CD4-positive, alpha-beta T cell treated with Interleukin-2 at 100 ng/mL for 4 hours (primary cell): ENCODE measurements around the gene PTBP2.
"Not testable (repeated sequence)": the region's sequence is repeated elsewhere in the genome, so short reads cannot be mapped to it uniquely, and the experiment has no call there.

Experiments used
- DNase-seq: peaks from one replicate; pipeline ENCODE4 v3.0.0-alpha.2; 2020; ENCODE audit warnings: low spot score

Gene PTBP2

DNA sequence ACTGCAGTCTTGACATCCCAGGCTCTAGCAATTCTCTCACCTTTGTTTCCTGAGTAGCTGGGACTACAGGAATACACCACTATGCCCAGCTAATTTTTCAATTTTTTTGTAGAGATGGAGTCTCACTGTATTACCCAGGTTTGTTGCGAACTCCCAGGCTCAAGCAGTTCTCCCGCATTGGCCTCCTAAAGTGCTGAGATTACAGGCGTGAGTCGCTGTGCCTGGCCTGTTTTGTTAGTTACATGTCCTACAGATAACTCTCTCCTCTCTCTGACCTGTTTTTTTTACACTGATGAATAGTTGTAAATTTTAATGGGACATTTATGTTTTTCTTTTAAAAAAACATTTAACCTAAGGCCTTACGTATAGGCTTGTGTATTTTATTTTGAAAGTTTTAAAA, 19.8 kb downstream of the PTBP2 start:
- no peak for DNase-seq

DNA sequence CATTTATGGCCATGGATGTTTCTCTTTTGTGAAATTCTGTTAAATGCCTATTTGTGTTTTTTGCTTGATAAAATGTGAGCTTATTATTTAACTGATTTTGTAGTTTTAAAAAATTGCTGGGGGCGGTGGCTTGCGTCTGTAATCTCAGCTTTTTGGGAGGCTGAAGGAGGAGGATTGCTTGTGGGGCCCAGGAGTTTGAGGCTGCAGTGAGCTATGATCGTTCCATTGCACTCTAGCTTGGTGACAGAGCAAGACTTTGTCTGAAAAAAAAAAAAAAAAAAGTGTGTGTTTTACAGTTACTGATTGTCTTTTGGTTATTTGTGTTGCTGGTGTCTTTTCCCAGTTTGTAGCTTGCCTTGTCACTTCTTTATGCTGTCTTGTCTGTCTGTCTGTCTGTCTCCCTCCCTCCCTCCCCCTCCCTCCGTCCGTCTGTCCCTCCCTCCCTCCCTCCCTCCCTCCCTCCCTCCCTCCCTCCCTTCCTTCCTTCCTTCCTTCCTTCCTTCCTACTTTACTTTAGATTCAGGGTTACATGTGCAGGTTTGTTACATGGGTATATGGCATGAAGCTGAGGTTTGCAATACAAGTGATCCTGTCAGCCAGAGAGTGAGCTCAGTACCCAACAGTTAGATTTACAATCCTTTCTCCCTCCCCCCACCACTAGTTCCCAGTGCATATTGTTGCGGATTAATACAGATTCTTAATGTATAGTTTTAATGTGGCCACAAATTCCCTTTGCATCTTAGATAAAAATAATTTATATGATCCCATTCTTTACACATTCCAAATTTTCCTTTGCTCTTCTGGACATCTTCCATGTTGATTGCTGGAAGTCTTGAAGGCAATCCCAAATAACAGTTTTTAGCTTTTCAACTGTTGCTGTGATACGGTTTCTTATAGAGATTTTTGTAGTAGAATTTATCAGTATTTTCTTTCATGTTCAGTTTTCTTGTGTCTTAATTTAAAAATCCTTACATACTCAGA, 25.1 kb downstream of the PTBP2 start:
- no peak for DNase-seq

DNA sequence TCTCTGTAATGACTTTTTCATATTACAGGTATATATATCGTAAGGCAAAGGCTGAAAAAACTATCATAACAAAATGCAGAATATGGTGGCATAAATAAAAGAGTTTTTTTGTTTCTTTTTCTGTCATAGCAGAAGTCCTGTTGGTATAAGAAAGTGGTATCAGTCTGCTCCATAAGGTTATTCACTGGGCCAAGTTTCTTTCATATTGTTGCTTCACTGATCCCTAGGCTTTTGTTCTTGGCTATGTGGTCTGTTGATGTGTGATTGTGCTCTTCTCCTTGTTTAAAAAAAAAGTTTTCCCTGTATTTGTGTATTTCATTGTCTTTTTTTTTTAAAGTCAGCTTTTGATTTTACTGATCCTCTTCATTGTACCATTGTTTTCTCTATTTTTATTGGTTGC, 26.0 kb downstream of the PTBP2 start:
- DNase-seq = no peak

DNA sequence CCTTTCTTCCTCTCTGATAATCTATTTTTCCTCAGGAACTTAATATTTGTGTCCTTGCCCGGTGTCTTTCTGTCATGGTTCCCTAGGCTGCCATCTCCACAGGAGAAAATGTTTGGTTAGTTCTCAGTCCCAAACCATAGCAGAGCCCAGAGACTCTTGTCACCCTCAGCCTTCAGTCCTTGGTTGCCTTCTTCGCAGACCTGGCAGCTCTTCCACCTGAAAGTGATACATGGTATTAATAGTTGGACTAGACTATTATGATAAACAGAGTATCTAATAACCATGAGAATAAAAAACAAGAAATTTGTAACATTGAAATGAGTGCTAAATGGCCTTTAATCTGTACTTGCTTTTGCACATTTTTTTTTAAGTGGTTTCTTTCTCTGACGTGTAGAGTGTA, 26.5 kb downstream of the PTBP2 start:
- DNase-seq = no peak

DNA sequence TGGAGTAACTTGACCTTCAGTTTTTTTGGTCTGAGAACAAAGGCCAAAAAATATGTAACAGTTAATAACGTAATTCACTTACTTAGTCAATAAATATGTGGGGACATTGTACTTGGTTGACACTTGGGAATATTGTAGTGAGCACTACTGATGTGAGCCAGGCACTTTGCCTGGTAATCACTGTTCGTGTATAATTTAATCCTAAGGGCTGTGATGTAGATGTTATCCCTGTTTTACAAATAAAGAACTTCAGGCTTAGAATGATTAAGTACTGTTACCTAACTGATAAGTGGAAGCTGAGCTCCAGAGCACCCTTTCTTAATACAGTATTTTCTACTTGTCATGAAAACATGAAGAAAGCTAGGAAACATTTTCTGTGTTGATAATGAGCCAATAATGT, 28.0 kb downstream of the PTBP2 start:
- DNase-seq = no peak

DNA sequence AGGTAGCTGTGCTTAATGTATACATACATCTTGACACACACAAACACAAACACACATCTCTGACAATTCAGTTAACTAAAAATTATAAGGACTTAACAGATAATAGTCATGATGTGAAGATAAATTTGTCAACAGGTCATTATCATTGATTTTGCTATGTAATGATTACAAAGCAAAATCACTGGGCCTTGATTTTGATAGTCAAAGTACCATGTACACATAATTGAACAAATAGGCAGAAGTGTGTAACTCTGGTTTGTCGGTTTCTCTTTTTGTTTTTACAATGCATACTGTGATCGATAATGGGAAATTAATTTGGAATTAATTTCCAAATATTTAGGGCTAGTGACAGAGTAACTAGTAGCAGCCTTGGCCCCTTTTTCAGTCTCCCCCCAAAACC, 30.8 kb downstream of the PTBP2 start:
- DNase-seq = no peak

DNA sequence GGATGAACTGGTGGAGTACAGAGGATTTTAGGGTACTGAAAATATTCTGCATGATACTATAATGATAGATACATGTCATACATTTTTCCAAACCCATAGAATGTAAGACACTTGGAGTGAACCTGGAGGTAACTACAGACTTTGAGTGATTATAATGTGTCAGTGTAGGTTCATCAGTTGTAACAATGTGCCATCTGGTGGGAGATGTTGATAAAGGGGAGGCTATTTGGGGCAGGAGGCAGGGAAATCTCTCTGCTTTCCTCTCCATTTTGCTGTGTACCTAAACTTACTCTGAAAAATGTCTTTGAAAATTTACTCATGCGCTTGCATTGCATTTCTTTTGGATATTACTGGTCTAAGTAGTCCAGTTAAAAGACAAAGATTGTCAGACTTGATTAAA, 35.2 kb downstream of the PTBP2 start:
- DNase-seq = no peak

DNA sequence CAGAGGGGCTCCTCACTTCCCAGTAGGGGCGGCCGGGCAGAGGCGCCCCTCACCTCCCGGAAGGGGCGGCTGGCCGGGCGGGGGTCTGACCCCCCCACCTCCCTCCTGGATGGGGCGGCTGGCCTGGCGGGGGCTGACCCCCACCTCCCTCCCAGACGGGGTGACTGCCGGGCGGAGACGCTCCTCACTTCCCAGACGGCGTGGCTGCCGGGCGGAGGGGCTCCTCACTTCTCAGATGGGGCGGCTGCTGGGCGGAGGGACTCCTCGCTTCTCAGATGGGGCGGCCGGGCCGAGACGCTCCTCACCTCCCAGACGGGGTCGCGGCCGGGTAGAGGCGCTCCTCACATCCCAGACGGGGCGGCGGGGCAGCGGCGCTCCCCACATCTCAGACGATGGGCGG, 41.0 kb downstream of the PTBP2 start:
- DNase-seq = not testable (repeated sequence)

DNA sequence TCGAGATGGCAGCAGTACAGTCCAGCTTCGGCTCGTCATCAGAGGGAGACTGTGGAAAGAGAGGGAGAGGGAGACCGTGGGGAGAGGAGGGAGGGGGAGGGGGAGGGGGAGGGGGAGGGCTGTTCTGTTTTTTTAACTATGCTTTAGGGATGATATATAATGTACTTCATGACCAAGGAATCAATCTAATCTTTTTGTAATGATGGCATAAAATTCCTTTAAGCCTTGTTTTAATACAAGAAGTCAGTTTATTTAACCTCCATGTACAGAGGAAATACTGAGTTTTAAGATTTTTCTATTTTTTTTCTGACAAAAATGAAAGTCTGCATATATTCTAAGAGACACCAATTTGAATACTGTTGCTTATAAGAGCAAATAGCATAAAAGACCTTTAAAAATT, 41.9 kb downstream of the PTBP2 start:
- no peak for DNase-seq

DNA sequence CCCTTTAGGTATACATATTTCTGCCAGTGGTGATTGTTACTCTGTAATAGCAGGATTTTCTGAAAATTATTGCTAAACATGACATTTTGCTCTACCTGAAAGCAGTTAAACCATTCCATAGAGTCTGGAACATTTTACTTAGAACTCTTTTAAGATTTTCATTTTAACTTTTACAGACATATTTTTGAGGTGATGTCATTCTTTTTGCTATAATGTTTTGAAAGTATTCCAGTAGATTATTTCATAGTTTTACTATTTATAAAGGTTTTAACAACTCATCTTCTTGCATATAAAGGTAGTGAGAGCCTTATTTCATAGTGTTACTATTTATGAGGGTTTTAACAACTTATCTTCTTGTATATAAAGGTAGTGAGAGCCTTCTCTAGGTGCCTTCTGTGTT, 42.9 kb downstream of the PTBP2 start:
- no peak for DNase-seq

DNA sequence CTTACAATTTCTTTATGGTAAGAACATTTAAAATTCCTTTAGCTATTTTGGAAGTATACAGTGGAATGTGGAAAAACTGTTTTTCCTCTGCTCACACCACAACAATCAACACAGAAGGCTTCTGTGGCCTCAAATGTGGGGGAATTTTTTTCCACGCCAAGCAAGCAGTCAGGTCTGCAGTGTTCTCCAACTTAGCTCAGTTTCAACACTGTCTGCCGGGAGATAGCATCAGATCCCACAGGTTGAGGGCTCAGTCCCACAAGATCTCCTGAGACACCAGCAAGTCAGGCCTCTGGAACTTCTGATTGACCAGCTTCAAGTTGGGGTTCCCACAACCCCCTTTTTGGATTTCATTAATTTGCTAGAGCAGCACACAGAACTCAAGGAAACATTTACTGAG, 50.3 kb downstream of the PTBP2 start:
- no peak for DNase-seq

DNA sequence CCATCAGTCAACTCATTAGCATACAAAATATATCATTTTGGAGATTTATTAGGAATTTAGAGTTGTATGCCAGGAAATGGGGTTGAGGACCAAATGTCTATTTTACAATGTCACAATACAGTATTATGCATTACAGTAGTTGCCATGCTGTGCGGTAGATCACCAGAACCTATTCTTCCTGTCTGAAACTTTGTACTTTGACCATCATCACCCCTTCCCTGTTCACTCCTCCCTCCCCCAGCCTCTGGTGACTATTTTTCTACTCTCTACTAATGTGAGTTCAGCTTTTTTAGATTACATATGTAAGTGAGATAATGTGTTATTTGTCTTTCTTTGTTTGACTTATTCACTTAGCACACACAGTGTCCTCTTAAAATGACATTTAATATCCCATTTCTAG, 50.8 kb downstream of the PTBP2 start:
- DNase-seq = no peak

DNA sequence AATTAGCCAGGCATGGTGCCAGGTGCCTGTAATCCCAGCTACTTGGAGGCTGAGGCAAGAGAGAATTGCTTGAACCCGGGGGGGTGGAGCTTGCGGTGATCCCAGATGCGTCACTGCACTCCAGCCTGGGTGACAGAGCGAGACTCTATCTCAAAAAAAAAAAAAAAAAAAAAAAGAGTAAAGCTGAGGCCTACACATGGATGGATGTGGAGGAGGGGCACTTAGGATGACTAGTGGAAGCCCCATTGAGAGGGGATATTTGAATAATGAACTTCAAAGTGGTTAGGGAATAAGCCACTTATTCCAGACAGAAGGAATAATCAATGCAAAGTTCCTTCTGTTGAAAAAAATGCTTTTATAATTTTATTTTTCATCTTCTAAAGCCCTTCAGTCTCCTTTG, 51.4 kb downstream of the PTBP2 start:
- no peak for DNase-seq

DNA sequence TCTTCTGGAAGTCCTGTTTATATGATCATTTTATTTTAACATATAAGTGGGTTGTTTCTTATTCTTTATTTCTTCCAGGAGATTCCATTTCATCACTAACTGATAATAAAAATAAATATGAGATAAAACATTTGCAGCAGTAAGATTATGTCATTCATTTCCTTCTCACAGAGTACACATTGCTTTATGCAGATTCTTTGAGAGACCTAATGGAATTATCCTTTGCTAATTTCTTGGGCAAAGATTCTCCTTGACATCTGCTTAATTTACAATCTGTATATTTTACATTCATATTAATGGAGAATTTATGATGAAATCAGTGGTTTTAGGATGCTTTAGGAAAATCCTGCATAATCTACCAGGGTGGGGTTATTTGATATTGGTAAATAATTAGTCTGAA, 60.6 kb downstream of the PTBP2 start:
- DNase-seq = no peak

DNA sequence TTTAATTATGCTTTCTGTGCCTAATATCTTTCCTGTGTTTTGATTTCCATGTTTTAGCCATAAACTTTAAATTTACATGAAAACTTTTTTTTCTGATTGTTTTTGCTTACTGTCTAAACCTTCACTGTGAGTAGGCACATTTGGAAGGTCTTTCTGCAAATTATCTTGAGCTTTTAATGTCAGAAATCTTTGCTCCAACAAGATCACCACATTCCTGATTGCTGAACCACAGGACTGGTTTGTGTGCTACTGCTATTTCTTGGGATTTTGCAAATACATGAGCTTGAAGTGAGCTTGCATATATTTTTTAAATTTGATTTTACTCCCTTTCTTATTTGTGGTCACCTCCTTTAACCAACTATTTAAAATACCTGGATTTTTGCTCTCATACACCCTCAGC, 61.3 kb downstream of the PTBP2 start:
- no peak for DNase-seq

DNA sequence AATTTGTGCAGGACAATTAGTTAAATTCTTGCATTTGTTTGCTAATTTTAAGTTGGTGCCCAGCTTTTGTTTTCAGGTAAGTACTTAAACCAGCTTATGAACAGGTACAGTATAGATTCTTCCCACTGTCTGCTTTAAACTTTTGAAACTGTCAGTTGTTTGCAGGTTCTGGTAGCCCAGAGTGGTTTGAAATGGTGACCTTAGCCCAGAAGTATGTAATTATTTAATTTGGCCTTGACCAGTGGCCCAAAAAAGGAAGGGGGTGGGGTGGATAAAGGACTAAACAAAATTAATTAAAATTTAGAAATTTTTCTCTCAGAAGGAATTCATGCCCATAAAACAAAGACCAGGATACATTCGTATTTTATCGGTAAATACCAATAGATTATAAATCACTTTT, 69.0 kb downstream of the PTBP2 start:
- DNase-seq = no peak

DNA sequence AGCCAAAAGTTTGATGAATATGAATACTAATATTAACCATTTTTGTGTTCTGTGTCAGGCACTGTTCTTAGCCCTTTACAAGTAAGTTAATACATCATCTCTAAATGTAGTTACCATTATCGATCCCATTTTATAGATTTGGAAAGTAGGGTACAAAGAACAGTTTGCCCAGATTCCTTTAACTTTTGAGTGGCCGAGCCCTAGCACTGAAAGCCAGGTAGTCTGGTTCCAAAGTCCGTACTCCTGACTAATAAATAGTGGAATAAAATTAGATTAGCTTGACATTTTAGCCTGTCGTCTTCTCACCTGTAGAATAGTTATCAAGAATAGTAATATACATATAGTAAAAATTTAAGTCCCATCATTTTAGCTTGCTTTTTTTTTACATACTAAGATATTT, 70.6 kb downstream of the PTBP2 start:
- no peak for DNase-seq

DNA sequence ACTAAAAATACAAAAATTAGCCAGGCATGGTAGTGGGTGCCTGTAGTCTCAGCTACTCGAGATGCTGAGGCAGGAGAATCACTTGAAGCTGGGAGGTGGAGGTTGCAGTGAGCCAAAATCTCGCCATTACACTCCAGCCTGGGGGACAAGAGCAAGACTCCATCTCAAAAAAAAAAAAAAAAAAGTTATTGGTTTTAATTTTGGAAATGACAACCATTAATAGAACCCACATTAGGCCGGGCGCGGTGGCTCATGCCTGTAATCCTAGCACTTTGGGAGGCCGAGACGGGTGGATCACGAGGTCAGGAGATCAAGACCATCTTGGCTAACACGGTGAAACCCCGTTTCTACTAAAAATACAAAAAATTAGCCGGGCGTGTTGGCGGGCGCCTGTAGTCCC, 80.1 kb downstream of the PTBP2 start:
- not testable (repeated sequence) for DNase-seq

DNA sequence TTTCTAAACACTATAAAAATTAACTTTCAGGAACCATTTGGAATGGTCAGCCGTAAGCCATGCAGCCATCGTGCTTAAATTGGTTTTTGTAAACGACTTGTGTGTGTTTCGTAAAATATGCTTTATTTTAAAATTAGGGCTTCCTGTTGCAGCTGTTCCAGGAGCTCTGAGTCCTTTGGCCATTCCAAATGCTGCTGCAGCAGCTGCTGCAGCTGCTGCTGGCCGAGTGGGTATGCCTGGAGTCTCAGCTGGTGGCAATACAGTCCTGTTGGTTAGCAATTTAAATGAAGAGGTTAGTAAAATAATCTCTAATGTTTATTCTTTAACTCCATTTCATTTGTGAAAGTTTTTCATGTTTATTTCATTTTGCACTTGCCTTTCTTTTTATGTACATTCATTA, 83.1 kb downstream of the PTBP2 start:
- no peak for DNase-seq

DNA sequence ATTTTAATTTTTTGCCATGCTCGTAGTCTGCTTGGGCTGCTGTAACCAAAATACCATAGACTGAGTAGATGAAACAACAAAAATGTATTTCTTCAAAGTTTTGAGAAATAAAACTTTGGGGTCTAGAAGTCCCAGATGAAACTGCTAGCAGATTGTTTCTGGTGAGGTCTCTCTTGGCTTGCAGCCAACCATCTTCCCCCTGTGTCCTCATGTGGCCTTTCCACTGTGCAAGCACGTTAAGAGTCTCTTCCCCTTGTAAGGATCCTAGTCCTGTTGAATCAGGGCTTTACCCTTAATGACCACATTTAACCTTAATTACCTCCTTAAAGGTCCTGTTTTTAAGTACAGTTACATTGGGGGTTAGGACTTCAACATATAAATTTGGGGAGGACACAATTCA, 86.6 kb downstream of the PTBP2 start:
- no peak for DNase-seq

DNA sequence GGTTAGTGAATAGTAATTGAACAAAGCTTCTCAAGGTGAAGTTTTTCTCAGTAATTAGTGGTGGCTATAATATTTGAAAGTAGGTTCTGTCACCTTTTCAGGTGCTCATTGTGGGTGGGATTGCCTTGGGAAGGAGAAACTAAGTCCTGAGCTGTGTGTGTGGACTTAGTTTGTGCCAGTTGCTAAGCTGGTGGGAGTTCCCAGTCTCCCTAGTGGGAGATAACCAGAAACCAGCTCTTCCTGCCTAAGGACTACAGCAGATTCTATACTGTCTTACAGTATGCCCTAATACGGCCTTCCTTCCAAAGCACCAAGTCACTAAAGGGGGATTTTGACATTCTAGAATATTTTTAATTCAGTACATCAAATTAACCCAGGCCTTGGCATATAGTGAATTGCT, 94.3 kb downstream of the PTBP2 start:
- no peak for DNase-seq

DNA sequence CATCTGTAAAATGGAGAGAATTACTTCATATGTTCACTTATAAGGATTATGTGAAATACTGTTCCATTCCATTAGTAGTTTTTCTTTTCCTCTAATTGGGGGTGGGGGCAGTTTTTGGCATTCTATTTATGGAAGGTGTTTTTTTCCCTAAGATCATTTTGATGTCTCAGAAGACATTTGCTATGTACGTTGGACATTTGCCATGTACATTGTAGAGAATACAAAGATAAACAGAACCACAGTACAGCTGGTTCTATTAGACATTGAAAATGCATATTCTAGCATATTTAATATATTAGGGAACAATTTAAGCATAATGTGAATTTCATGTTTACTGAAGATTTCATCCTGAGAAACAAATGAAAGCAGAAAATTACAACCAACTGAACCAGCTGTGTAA, 98.5 kb downstream of the PTBP2 start:
- DNase-seq = no peak

DNA sequence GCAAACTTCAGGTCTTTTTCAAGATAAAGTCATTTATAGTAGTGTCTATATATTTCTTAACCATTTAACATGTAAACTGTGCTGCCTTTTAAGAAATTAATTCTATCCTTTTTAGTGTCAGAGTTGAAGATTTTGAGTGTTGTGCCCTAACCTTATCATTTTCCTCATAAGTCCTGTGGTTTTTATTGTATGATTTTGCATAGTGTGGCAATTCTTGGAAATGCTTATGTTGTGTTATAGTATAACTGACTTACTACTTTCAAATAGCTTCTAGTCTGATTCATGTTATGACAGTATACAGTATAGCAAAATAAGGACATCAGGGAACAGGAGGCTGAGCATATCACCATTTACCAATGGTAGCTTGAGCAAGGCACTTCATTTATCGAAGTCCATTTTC, 99.1 kb downstream of the PTBP2 start:
- DNase-seq = no peak

DNA sequence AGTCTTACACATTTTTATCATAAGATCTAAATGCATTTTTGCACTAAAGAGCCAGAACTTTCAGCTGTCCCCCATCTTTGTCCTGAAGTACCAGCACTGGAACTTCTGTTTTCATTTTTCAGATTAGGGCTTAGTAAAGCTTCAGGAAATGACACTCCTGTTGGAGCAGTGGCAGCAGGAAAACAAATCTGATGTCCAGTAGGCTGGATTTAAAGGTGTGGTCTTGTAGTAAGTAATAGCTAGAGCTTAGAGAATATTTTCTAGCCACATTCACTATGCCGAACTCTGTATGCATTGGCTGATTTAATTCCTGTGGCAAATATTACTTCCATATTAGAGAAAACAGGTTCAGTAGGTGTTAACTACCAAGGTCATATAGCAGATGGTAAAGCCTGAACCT, 103.6 kb downstream of the PTBP2 start:
- DNase-seq = no peak
